Osteoblast (primary cell): ENCODE data around the gene IL36RN. TPM values are rescaled to one million over a fixed set of nuclear protein-coding genes. Genes with fewer than 3 reads are reported as not detected.
A peak's percentile ranks its signal among the peaks of the same experiment; 100 is the strongest.

Source experiments
- DNase-seq: peaks from one replicate; pipeline ENCODE4 v3.0.0; 2011; ENCODE audit warnings: low spot score, mixed read lengths; ENCODE audit not compliant: insufficient read length; ENCODE audit errors: missing footprints
- H2AFZ ChIP-seq: 2 replicates; pipeline ENCODE4 v1.6.0; 2011; ENCODE audit warnings: mild to moderate bottlenecking, low read length
- H3K27ac ChIP-seq: 2 replicates; pipeline ENCODE4 v1.5.1; 2011; ENCODE audit warnings: mild to moderate bottlenecking, low read depth, low read length, moderate library complexity
- H3K27me3 ChIP-seq: 2 replicates; pipeline ENCODE4 v1.6.0; 2012; ENCODE audit warnings: mild to moderate bottlenecking, control low read depth, inconsistent platforms, low read length, moderate library complexity; ENCODE audit not compliant: insufficient read depth
- H3K36me3 ChIP-seq: 2 replicates; pipeline ENCODE4 v1.5.1; 2011; ENCODE audit warnings: mild to moderate bottlenecking, low read length, control low read depth, moderate library complexity; ENCODE audit not compliant: insufficient read depth
- H3K4me1 ChIP-seq: 2 replicates; pipeline ENCODE4 v1.5.1; 2011; ENCODE audit warnings: mild to moderate bottlenecking, low read length, control low read depth, moderate library complexity; ENCODE audit not compliant: insufficient read depth
- H3K4me2 ChIP-seq: 2 replicates; pipeline ENCODE4 v1.6.0; 2011; ENCODE audit warnings: mild to moderate bottlenecking, low read length; ENCODE audit not compliant: insufficient read depth
- H3K4me3 ChIP-seq: fragments of 200-600 bp; sonication (generic); 3 replicates; pipeline ENCODE4 v1.5.1; 2012; ENCODE audit warnings: mild to moderate bottlenecking, low read length, inconsistent platforms; ENCODE audit not compliant: insufficient read depth
- H3K79me2 ChIP-seq: 2 replicates; pipeline ENCODE4 v1.6.0; 2012; ENCODE audit warnings: mild to moderate bottlenecking, low read length, control low read depth, inconsistent platforms; ENCODE audit not compliant: insufficient read depth
- H3K9me3 ChIP-seq: 2 replicates; pipeline ENCODE4 v1.5.1; 2011; ENCODE audit warnings: low read depth, low read length, control low read depth
- H4K20me1 ChIP-seq: 2 replicates; pipeline ENCODE4 v1.6.0; 2012; ENCODE audit warnings: mild to moderate bottlenecking, low read length, control low read depth; ENCODE audit not compliant: insufficient read depth
- total RNA-seq: library from RNA; depleted of rRNA; stranded (reverse); fragments of >200 nt; gene quantifications from 2 replicates; pipeline ENCODE4 v1.2.3, GENCODE V29; 2012
- TF ChIP-seq, protein P1 (sequence below): IDR thresholded peaks from 2 replicates; pipeline ENCODE4 v1.5.1; 2011; ENCODE audit warnings: mild to moderate bottlenecking, low read depth, low read length, moderate library complexity; ENCODE audit errors: extremely low read depth

IL36RN gene
- total RNA-seq = not detected in 2 replicates

DNA sequence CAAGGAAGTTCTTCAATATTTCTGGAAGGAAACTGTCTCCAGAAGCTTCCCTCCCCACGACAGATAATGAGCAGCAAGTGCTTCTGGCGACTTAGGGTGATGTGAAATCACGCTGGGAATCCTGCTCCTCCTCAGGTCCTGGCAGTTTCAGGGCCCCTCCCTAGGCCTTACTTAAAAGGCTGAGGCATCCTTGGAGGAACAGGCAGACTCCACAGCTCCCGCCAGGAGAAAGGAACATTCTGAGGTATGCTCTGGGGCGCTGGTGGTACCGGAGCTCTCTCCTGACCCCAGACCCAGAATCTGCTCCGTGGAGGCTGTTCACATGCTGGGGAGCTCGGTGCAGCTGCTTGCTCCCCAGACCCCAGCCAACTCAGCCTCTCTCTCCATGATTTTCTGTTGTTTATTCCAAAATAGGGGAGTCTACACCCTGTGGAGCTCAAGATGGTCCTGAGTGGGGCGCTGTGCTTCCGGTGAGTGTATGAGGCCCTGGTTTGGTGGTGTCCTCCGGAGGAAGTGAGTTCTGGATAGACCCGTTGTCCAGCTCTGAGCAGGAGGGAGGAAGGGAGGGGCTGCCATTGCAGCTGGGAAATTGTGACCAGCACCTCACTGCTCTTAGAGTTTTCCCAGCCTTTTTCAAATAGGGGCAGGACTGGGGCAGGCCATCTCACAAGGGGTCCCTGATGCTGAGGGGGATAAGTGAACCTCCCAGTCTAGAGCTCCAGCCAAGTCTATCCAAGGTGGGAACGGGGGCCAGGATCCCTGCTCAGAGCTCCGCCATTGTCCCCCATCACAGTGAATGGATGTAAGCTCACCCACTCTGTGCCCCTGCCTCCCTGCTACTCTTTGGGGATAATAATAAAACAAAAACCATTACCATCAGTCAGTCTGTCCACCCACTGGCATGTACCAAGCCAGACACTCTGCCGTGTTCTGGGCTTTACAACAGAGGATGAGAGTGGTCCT, at the start of gene IL36RN:
Gene IL36RN, plus strand, starts transcription at position 201 of the 963 bp plus-strand sequence. Its CDS starts 241 bp downstream, at position 442.
- Histone ChIP-seq H3K9me3 (peaks cover 2% of the 10 kb centered on the region), H2AFZ (no peak within 1 kb of the TSS), H3K36me3 (no peaks in the 10 kb centered on the region), H3K79me2 (no peaks in the 10 kb centered on the region), H3K4me1 (no peaks in the 10 kb centered on the region), H3K4me2 (no peak within 1 kb of the TSS), H3K4me3 (no peak within 1 kb of the TSS), H3K27ac (no peak within 1 kb of the TSS), H4K20me1 (no peaks in the 10 kb centered on the region), H3K27me3 (peaks cover 17% of the 10 kb centered on the region)
- DNase-seq = no peak
- TF ChIP-seq, protein P1, sequence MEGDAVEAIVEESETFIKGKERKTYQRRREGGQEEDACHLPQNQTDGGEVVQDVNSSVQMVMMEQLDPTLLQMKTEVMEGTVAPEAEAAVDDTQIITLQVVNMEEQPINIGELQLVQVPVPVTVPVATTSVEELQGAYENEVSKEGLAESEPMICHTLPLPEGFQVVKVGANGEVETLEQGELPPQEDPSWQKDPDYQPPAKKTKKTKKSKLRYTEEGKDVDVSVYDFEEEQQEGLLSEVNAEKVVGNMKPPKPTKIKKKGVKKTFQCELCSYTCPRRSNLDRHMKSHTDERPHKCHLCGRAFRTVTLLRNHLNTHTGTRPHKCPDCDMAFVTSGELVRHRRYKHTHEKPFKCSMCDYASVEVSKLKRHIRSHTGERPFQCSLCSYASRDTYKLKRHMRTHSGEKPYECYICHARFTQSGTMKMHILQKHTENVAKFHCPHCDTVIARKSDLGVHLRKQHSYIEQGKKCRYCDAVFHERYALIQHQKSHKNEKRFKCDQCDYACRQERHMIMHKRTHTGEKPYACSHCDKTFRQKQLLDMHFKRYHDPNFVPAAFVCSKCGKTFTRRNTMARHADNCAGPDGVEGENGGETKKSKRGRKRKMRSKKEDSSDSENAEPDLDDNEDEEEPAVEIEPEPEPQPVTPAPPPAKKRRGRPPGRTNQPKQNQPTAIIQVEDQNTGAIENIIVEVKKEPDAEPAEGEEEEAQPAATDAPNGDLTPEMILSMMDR = no peak

DNA sequence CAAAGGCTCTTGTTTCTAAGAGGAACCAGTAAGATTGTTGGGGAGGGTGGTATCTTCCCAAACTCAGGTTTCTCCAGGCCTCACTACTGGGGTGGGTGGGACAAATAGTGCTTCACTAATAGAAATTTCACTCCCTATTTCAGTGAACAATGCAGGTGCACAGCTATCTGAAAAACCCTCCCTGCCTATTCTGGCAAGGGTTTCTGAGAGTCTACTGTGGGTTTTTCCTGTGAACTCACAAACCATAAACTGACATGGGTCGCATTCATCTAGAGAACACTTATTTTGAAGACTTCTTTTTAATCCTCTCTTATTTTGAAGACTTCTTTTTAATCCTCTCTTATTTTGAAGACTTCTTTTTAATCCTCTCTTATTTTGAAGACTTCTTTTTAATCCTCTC, 49.4 kb upstream of the IL36RN start:
- Histone ChIP-seq H2AFZ (no peak overlapping the region), H3K9me3 (no peaks in the 10 kb centered on the region), H3K27me3 (peaks cover 4% of the 10 kb centered on the region), H3K36me3 (no peaks in the 10 kb centered on the region), H3K79me2 (no peaks in the 10 kb centered on the region), H3K4me3 (no peak overlapping the region), H3K27ac (no peak overlapping the region), H3K4me1 (peaks cover 6% of the 10 kb centered on the region), H3K4me2 (no peak overlapping the region), H4K20me1 (no peaks in the 10 kb centered on the region)
- TF ChIP-seq, protein P1 = no peak
- no peak for DNase-seq

DNA sequence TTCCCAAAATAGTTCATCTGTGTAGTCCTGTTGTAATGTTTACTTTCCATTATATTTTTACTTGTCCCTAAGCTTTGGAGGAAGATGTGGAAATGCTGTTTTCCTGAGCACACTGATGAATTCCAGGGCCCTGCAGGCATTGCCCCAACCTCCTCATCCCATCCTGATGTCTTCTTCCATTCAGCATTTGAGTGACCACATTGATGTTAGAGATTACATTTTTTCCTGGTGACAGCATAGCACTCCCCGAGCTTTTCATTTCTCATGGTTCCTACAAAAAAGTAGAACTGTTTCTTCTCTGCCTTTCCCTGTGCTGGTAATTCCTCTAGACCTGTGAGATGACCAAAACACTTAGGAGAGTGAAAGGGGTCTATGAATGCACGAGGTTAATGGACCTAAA, 48.9 kb upstream of the IL36RN start:
- Histone ChIP-seq H3K4me1 (peaks cover 6% of the 10 kb centered on the region), H3K79me2 (no peaks in the 10 kb centered on the region), H3K36me3 (no peaks in the 10 kb centered on the region), H3K9me3 (no peaks in the 10 kb centered on the region), H3K27ac (no peak overlapping the region), H3K27me3 (peaks cover 4% of the 10 kb centered on the region), H3K4me3 (no peak overlapping the region), H2AFZ (peak overlapping the region; percentile 60), H3K4me2 (peak overlapping the region; percentile 37), H4K20me1 (no peaks in the 10 kb centered on the region)
- DNase-seq = no peak
- TF ChIP-seq, protein P1 = no peak

DNA sequence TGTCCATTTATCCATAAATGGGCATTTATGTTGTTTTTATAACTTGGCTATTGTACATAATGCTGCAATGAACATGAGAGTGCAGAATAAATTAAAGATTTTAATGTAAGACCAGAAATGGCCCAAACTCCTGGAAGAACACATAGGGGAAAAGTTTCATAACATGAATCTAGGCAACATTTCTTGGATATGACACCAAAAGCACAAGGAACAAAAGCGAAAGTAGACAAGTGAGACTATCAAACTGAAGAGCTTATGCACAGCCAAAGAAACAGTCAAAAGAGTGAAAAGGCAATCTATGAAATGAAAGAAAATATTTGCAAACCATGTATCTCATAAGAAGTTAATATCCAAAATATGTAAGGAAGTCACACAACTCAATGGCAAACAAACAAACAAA, 47.9 kb upstream of the IL36RN start:
- Histone ChIP-seq H3K36me3 (no peaks in the 10 kb centered on the region), H3K4me2 (no peak overlapping the region)
- TF ChIP-seq, protein P1 = no peak

More for the DNA sequence above, 47.9 kb upstream of the IL36RN start:
- no peak overlapping the region for H2AFZ ChIP-seq
- no peaks in the 10 kb centered on the region for H3K9me3 ChIP-seq
- H3K27ac ChIP-seq = no peak overlapping the region
- H3K4me1 ChIP-seq = peaks cover 6% of the 10 kb centered on the region
- DNase-seq = no peak
- H3K27me3 ChIP-seq = peaks cover 7% of the 10 kb centered on the region
- H3K4me3 ChIP-seq = no peak overlapping the region
- no peaks in the 10 kb centered on the region for H3K79me2 ChIP-seq
- no peaks in the 10 kb centered on the region for H4K20me1 ChIP-seq
